WTC11 (cell line): ENCODE measurements around the gene TRNT1. TPM values are rescaled to one million over a fixed set of nuclear protein-coding genes. Genes with fewer than 3 reads are reported as not detected.

Experiments used
- ATAC-seq: fragments of 200-7000 bp; cut with Tn5 transposase; 2 replicates; pipeline ENCODE4 v1.10.0; 2021; ENCODE audit warnings: mild to moderate bottlenecking, moderate library complexity
- CTCF ChIA-PET: fragments of 300-600 bp; sonication (Branson Sonifier 250); formaldehyde crosslinking; loops from one replicate; lab custom pipeline; 2021; ENCODE audit warnings: antibody characterized with exemption; lab: Charles Lee
- POLR2A ChIA-PET: fragments of 350-600 bp; sonication (Branson Sonifier 250); formaldehyde crosslinking; loops from one replicate; lab custom pipeline; 2021; ENCODE audit warnings: antibody characterized with exemption; lab: Charles Lee
- DNase-seq: peaks from one replicate; pipeline ENCODE4 v3.0.0; 2021; ENCODE audit warnings: low spot score
- H3K27ac Mint-ChIP-seq: 2 replicates; pipeline ENCODE4 v1.8.0; 2021; ENCODE audit warnings: mixed read lengths
- H3K27me3 Mint-ChIP-seq: 2 replicates; pipeline ENCODE4 v1.8.0; 2021; ENCODE audit warnings: low read depth, mild to moderate bottlenecking, moderate library complexity, mixed read lengths
- H3K36me3 Mint-ChIP-seq: 2 replicates; pipeline ENCODE4 v1.8.0; 2021; ENCODE audit warnings: mixed read lengths
- H3K4me1 Mint-ChIP-seq: 2 replicates; pipeline ENCODE4 v1.8.0; 2022; ENCODE audit warnings: mixed read lengths
- H3K4me3 Mint-ChIP-seq: 2 replicates; pipeline ENCODE4 v1.8.0; 2021; ENCODE audit warnings: mild to moderate bottlenecking, moderate library complexity, mixed read lengths
- H3K9me3 Mint-ChIP-seq: 2 replicates; pipeline ENCODE4 v1.8.0; 2021; ENCODE audit warnings: mixed read lengths
- ATF1 ChIP-seq: sonication (generic); formaldehyde crosslinking; IDR thresholded peaks from 2 replicates; pipeline ENCODE4 v1.8.1; 2023; ENCODE audit warnings: mild to moderate bottlenecking, moderate library complexity, missing genetic modification reagents
- ATF2 ChIP-seq: sonication (generic); formaldehyde crosslinking; IDR thresholded peaks from 2 replicates; pipeline ENCODE4 v1.8.1; 2022; ENCODE audit warnings: low read depth, missing genetic modification reagents, borderline replicate concordance
- ATF6 ChIP-seq: sonication (generic); formaldehyde crosslinking; IDR thresholded peaks from 2 replicates; pipeline ENCODE4 v1.8.1; 2023; ENCODE audit warnings: mild to moderate bottlenecking, missing genetic modification reagents
- CREB1 ChIP-seq: sonication (generic); formaldehyde crosslinking; IDR thresholded peaks from 2 replicates; pipeline ENCODE4 v1.8.0; 2023; ENCODE audit warnings: mild to moderate bottlenecking, missing genetic modification reagents
- ELF4 ChIP-seq: sonication (generic); formaldehyde crosslinking; IDR thresholded peaks from 2 replicates; pipeline ENCODE4 v1.8.1; 2022; ENCODE audit warnings: low read depth, mild to moderate bottlenecking, moderate library complexity, missing genetic modification reagents
- FOXK1 ChIP-seq: sonication (generic); formaldehyde crosslinking; IDR thresholded peaks from 2 replicates; pipeline ENCODE4 v1.8.0; 2022; ENCODE audit warnings: mild to moderate bottlenecking, moderate library complexity, missing genetic modification reagents
- GRHL2 ChIP-seq: fragments of 250-450 bp; sonication (Bioruptor Pico); IDR thresholded peaks from 2 replicates; pipeline ENCODE4 v1.8.0; 2022; ENCODE audit warnings: mild to moderate bottlenecking, moderate library complexity; ENCODE audit not compliant: insufficient replicate concordance, severe bottlenecking
- NR1H2 ChIP-seq: sonication (generic); formaldehyde crosslinking; IDR thresholded peaks from 2 replicates; pipeline ENCODE4 v1.9.0; 2021; ENCODE audit warnings: mild to moderate bottlenecking, moderate library complexity, missing genetic modification reagents
- USF1 ChIP-seq: sonication (generic); formaldehyde crosslinking; IDR thresholded peaks from 2 replicates; pipeline ENCODE4 v1.8.0; 2022; ENCODE audit warnings: mild to moderate bottlenecking, missing genetic modification reagents
- ZBTB21 ChIP-seq: sonication (generic); formaldehyde crosslinking; IDR thresholded peaks from 2 replicates; pipeline ENCODE4 v1.8.1; 2023; ENCODE audit warnings: mild to moderate bottlenecking, missing genetic modification reagents, borderline replicate concordance
- ZBTB43 ChIP-seq: sonication (generic); formaldehyde crosslinking; IDR thresholded peaks from 2 replicates; pipeline ENCODE4 v1.8.1; 2023; ENCODE audit warnings: mild to moderate bottlenecking, missing genetic modification reagents
- ZNF317 ChIP-seq: sonication (generic); formaldehyde crosslinking; IDR thresholded peaks from 2 replicates; pipeline ENCODE4 v1.8.1; 2023; ENCODE audit warnings: low read depth, mild to moderate bottlenecking, moderate library complexity, missing genetic modification reagents, borderline replicate concordance
- ZNF425 ChIP-seq: fragments of 250-450 bp; sonication (Bioruptor Pico); conservative IDR thresholded peaks from 2 replicates; pipeline ENCODE4 v1.9.0; 2021; ENCODE audit warnings: mild to moderate bottlenecking
- total RNA-seq: library from RNA; stranded (reverse); gene quantifications from 3 replicates; pipeline ENCODE4 v1.2.3, GENCODE V29; 2021
- TF ChIP-seq, protein P1 (sequence below): sonication (generic); formaldehyde crosslinking; IDR thresholded peaks from 2 replicates; pipeline ENCODE4 v1.8.1; 2022; ENCODE audit warnings: mild to moderate bottlenecking, missing genetic modification reagents, moderate library complexity, borderline replicate concordance
- TF ChIP-seq, protein P2 (sequence below): sonication (generic); formaldehyde crosslinking; IDR thresholded peaks from 2 replicates; pipeline ENCODE4 v1.8.1; 2022; ENCODE audit warnings: mild to moderate bottlenecking, moderate library complexity, missing genetic modification reagents
- TF ChIP-seq, protein P3 (sequence below): sonication (generic); formaldehyde crosslinking; IDR thresholded peaks from 2 replicates; pipeline ENCODE4 v1.8.1; 2023; ENCODE audit warnings: mild to moderate bottlenecking, missing genetic modification reagents, moderate library complexity
- TF ChIP-seq, protein P4 (sequence below): fragments of 250-450 bp; sonication (Bioruptor Pico); IDR thresholded peaks from 2 replicates; pipeline ENCODE4 v1.9.0; 2021; ENCODE audit warnings: mild to moderate bottlenecking

TRNT1 gene
- total RNA-seq, 1 experiment from 2014 or later: 18.8 TPM

GRCh38 chr3:3125977-3126376 is 763 bp upstream of the TRNT1 start:
- H3K36me3 Mint-ChIP-seq: peaks cover 29% of the 10 kb centered on the region
- peak overlapping the region; percentile 88 for H3K4me3 Mint-ChIP-seq
- no peak for DNase-seq
- CTCF ChIA-PET: no interaction called here
- TF ChIP-seq ATF2: no peak
- TF ChIP-seq, protein P1, sequence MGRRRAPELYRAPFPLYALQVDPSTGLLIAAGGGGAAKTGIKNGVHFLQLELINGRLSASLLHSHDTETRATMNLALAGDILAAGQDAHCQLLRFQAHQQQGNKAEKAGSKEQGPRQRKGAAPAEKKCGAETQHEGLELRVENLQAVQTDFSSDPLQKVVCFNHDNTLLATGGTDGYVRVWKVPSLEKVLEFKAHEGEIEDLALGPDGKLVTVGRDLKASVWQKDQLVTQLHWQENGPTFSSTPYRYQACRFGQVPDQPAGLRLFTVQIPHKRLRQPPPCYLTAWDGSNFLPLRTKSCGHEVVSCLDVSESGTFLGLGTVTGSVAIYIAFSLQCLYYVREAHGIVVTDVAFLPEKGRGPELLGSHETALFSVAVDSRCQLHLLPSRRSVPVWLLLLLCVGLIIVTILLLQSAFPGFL: no peak
- TF ChIP-seq ATF6 (CRISPR knock-in tag): no peak
- TF ChIP-seq, protein P2, sequence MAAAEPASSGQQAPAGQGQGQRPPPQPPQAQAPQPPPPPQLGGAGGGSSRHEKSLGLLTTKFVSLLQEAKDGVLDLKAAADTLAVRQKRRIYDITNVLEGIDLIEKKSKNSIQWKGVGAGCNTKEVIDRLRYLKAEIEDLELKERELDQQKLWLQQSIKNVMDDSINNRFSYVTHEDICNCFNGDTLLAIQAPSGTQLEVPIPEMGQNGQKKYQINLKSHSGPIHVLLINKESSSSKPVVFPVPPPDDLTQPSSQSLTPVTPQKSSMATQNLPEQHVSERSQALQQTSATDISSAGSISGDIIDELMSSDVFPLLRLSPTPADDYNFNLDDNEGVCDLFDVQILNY (CRISPR knock-in tag): no peak
- TF ChIP-seq USF1 (CRISPR knock-in tag): no peak
- TF ChIP-seq, protein P3, sequence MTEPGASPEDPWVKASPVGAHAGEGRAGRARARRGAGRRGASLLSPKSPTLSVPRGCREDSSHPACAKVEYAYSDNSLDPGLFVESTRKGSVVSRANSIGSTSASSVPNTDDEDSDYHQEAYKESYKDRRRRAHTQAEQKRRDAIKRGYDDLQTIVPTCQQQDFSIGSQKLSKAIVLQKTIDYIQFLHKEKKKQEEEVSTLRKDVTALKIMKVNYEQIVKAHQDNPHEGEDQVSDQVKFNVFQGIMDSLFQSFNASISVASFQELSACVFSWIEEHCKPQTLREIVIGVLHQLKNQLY (CRISPR knock-in tag): no peak
- TF ChIP-seq CREB1: no peak
- TF ChIP-seq ZNF317 (CRISPR knock-in tag): no peak
- no peak for TF ChIP-seq ELF4 (CRISPR knock-in tag)
- TF ChIP-seq, all 79 proteins: peak for 0
- Mint-ChIP-seq H3K27me3 (peaks cover 7% of the 10 kb centered on the region), H3K27ac (peak overlapping the region; percentile 84), H3K9me3 (peaks cover 32% of the 10 kb centered on the region), H3K4me1 (peaks cover 9% of the 10 kb centered on the region)
- POLR2A ChIA-PET: no interaction called here
- ATAC-seq: no peak

DNA sequence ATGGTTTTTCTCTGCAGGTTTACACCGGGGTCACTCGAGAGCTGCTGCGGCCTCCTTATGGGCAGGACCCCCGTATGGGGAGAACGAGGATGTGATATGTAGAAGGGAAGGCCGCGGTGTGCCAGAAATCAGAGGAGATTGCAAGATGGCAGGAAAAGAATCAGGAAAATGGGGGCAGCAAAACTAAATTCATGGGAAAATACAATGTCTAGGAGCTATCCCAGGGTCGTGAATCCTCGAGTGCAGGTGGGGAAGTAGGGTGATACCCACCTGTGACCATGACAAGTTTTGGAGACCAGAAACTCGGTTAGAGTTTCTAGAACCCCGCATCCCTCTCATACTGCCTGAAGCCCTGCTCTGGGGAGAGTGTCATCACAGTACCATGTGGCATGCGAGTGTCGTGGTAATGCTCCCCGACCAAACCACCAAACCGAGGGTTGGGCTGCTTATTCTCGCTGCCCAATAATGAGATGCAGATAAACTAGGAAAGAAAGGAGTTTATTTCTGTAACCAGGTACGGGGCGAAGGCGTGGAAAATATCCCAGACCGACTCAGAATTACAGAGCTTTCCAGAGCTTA is 781 bp downstream of the TRNT1 start:
- CTCF ChIA-PET: interaction anchor here (0.6 kb wide), 1 partner anchor 346 kb away, joined by 5 read pairs; no protein-coding TSS in a partner anchor
- Mint-ChIP-seq H3K27ac (peak overlapping the region; percentile 63; the same call in 1 of the 2 replicates), H3K4me1 (peaks cover 9% of the 10 kb centered on the region), H3K9me3 (peaks cover 23% of the 10 kb centered on the region), H3K27me3 (peaks cover 7% of the 10 kb centered on the region), H3K36me3 (peaks cover 33% of the 10 kb centered on the region), H3K4me3 (peak overlapping the region; percentile 88)
- no peak for DNase-seq
- ATAC-seq: no peak
- TF ChIP-seq GRHL2 (CRISPR knock-in tag) (no peak), ZBTB43 (CRISPR knock-in tag) (no peak), ATF1 (CRISPR knock-in tag) (no peak), ZBTB21 (CRISPR knock-in tag) (no peak), ZNF425 (CRISPR knock-in tag) (no peak), NR1H2 (CRISPR knock-in tag) (no peak), FOXK1 (CRISPR knock-in tag) (no peak)
- TF ChIP-seq, protein P4, sequence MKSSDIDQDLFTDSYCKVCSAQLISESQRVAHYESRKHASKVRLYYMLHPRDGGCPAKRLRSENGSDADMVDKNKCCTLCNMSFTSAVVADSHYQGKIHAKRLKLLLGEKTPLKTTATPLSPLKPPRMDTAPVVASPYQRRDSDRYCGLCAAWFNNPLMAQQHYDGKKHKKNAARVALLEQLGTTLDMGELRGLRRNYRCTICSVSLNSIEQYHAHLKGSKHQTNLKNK: no peak
- TF ChIP-seq, protein P3 (CRISPR knock-in tag): no peak
- POLR2A ChIA-PET: no interaction called here
